ENCODE results near the gene LTBR.

- TF ChIP-seq, protein P1, sequence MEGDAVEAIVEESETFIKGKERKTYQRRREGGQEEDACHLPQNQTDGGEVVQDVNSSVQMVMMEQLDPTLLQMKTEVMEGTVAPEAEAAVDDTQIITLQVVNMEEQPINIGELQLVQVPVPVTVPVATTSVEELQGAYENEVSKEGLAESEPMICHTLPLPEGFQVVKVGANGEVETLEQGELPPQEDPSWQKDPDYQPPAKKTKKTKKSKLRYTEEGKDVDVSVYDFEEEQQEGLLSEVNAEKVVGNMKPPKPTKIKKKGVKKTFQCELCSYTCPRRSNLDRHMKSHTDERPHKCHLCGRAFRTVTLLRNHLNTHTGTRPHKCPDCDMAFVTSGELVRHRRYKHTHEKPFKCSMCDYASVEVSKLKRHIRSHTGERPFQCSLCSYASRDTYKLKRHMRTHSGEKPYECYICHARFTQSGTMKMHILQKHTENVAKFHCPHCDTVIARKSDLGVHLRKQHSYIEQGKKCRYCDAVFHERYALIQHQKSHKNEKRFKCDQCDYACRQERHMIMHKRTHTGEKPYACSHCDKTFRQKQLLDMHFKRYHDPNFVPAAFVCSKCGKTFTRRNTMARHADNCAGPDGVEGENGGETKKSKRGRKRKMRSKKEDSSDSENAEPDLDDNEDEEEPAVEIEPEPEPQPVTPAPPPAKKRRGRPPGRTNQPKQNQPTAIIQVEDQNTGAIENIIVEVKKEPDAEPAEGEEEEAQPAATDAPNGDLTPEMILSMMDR (IDR thresholded peaks at IDR 0.05) = no peak
- no peak for TF ChIP-seq POLR2AphosphoS5 (IDR thresholded peaks at IDR 0.05; ENCODE audit: low read depth, low read length)
These were observed 32.6 kb downstream of the LTBR start for GRCh38 chr12:6416596-6416995.
